Mucosa of descending colon (tissue), 3 donors: ENCODE results near the gene PHACTR2. TPM values are rescaled to one million over a fixed set of nuclear protein-coding genes. Genes with fewer than 3 reads are reported as not detected.

Experiments
- ATAC-seq: fragments of 200-7000 bp; cut with Tn5 transposase; one replicate; pipeline ENCODE4 v1.9.1; 2020; ENCODE audit warnings: mild to moderate bottlenecking, moderate library complexity
- DNase-seq, 3 donors: peaks; one replicate each; pipeline ENCODE4 v3.0.0-alpha.2; 2020
- H3K36me3 ChIP-seq: fragments of 200-600 bp; one replicate; pipeline ENCODE4 v1.8.0; 2021; ENCODE audit warnings: low read depth, mild to moderate bottlenecking
- H3K4me1 ChIP-seq: fragments of 200-600 bp; one replicate; pipeline ENCODE4 v1.8.0; 2021; ENCODE audit warnings: low read depth, mild to moderate bottlenecking
- H3K4me3 ChIP-seq: fragments of 200-600 bp; one replicate; pipeline ENCODE4 v1.8.0; 2021; ENCODE audit warnings: mild to moderate bottlenecking
- H3K9me3 ChIP-seq: fragments of 200-600 bp; one replicate; pipeline ENCODE4 v1.8.0; 2021; ENCODE audit warnings: mild to moderate bottlenecking
- intact Hi-C, 2 donors: fragments of 100-400 bp; cut with DNase I in 1 of 2; cut with micrococcal nuclease in 1 of 2; formaldehyde crosslinking; loops; one replicate each; pipeline versions ENCODE4 v1.11.0 to v1.11.1; 2022; cut with DNase I, micrococcal nuclease
- total RNA-seq, 3 donors: library from RNA; stranded (reverse); fragmentation: NEBNext Ultra II Directional in 2 of 3; extraction: Animal tissue kit (Norgen Biotek cat#: 25700) in 2 of 3; gene quantifications; one replicate each; pipeline versions ENCODE4 v1.2.1 to v1.2.4, GENCODE V29; 2021 to 2023
- TF ChIP-seq, protein P1 (sequence below): fragments of 200-600 bp; IDR thresholded peaks from one replicate; pipeline ENCODE4 v1.8.0; 2022; ENCODE audit warnings: antibody characterized with exemption, mild to moderate bottlenecking
- donor health status: DM: no; HTN: no; CAD: no; lungs with moderate emphysema.
- donor health status: DM: no; HTN: no; CAD: no.
- donor health status: DM: no; HTN: yes; CAD: no.

Gene PHACTR2
- total RNA-seq, 3 donors from 2014 or later, result 49.5 to 70.8 (median 53.4) TPM

DNA sequence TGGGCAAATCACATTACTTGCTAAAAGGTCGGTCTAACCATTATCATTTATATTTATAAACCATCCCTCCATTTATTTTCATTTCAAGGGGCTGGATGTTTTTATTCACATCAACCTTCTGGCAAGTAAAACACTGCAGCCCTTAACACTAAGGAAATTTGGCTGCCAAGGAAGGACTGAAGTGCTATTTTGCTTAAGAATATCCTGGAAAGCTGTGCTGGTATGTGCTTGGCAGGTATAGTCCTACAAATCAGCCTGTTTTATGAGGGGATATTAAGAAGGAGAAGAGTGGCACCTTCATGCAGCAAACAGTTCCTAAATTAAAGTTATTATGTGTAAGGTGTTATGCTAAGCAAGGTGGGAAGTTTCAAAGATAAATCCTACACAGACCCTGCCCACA lies 9.8 kb downstream of the PHACTR2 start:
- intact Hi-C loops, result no loop called here
- TF ChIP-seq, protein P1, sequence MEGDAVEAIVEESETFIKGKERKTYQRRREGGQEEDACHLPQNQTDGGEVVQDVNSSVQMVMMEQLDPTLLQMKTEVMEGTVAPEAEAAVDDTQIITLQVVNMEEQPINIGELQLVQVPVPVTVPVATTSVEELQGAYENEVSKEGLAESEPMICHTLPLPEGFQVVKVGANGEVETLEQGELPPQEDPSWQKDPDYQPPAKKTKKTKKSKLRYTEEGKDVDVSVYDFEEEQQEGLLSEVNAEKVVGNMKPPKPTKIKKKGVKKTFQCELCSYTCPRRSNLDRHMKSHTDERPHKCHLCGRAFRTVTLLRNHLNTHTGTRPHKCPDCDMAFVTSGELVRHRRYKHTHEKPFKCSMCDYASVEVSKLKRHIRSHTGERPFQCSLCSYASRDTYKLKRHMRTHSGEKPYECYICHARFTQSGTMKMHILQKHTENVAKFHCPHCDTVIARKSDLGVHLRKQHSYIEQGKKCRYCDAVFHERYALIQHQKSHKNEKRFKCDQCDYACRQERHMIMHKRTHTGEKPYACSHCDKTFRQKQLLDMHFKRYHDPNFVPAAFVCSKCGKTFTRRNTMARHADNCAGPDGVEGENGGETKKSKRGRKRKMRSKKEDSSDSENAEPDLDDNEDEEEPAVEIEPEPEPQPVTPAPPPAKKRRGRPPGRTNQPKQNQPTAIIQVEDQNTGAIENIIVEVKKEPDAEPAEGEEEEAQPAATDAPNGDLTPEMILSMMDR, result no peak
- no peaks in the 10 kb centered on the region for H3K36me3 ChIP-seq
- H3K4me1 ChIP-seq, result peaks cover 6% of the 10 kb centered on the region
- DNase-seq (no peak), ATAC-seq (no peak)
- no peak overlapping the region for H3K4me3 ChIP-seq
- peaks cover 8% of the 10 kb centered on the region for H3K9me3 ChIP-seq

DNA sequence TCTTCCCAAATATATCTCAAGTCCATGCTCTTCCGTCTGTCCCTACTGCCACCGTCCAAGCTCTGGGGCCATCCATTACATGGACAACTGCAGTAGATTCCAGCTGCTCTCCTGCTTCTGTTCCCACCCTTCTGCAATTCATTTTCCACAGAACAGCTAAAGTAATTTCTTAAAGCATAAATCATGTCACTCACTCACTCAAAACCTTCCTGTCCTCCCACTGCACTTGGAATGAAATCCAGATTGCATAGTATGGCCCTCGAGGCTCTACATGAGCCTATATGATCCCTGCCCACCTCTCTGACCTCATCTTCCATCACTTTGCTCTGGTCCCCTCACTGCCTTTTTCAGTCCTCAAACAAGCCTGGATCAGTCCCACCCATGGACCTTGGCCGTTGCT lies 10.9 kb downstream of the PHACTR2 start:
- H3K9me3 ChIP-seq, result no peaks in the 10 kb centered on the region
- H3K4me1 ChIP-seq, result peaks cover 6% of the 10 kb centered on the region
- intact Hi-C loops, result no loop called here
- no peaks in the 10 kb centered on the region for H3K36me3 ChIP-seq
- no peak for DNase-seq
- H3K4me3 ChIP-seq, result no peak overlapping the region
- ATAC-seq, result peak; percentile 21
- TF ChIP-seq, protein P1, result no peak

DNA sequence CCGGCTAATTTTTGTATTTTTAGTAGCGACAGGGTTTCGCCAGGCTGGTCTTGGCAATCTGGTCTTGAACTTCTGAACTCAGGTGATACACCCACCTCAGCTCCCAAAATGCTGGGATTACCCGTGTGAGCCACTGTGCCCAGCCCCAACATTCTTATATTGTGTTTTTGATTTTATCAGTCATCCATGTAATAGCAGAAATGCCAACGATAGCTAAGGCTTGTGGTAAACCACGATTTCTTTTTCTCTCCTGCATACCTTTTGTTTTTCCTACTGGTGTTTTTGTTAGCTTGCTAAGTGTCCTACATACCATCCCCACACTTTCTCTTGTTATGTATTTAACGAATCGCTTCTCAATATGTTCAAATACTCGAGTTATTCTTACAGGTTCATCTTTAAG lies 12.1 kb downstream of the PHACTR2 start:
- no peak overlapping the region for H3K4me3 ChIP-seq
- DNase-seq (no peak), ATAC-seq (no peak)
- H3K4me1 ChIP-seq, result peaks cover 6% of the 10 kb centered on the region
- H3K36me3 ChIP-seq, result no peaks in the 10 kb centered on the region
- intact Hi-C loops, result no loop called here
- TF ChIP-seq, protein P1, result no peak
- H3K9me3 ChIP-seq, result no peaks in the 10 kb centered on the region

DNA sequence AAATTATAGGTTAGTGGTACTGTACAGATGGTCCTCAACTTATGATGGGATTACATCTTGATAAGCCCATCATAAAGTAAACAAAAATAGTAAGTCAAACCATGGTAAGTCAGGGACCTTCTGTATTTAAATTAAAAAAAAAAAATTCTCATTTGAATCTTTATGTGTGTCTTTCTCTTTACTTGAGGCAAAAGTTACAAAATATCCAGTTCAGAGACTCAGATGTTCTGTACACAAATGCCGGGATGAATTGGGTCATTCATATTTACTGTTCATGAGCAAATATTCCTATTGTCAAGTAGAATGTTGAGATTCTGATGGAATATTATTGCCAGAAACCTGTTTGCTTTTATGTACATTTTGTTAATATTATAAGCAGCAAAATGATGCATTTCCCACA lies 13.4 kb downstream of the PHACTR2 start:
- no peak for ATAC-seq
- intact Hi-C loops, result no loop called here
- no peaks in the 10 kb centered on the region for H3K4me1 ChIP-seq

DNA sequence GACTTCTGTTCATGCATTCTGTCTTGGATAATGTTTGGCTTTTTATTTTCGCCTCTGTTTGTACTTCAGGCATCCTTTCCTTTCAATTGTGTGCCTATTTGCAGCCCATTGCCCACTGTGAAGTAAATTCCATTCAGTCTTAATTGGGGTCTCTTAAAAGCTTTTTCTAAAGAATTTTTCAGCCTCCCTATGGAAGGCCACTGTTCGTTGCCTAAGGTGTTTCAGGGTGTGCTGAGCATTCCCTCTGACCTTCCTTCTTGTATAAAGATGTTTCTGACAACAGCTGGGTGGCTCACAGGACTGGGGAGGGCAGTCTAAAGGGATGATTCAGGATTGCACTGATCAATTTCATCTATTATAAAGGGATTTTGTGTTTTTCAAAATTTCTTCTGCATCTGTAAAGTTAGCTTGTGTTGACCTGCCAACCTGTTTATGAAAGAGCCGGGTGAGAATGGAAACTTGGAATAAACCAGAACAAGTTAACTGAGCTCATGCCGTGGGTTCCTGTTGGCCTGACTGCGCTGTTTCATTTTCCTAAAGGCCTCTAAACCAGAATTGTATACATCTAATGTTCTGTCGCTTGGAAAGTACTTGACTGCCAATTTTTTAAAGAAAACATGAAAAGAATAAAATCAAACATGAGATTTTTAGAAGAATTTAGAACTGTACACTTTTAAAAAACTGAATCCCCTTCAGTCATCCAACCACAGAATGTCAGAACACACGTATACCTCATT lies 14.3 kb downstream of the PHACTR2 start:
- Histone ChIP-seq H3K4me3 (no peak overlapping the region), H3K4me1 (no peaks in the 10 kb centered on the region), H3K9me3 (no peaks in the 10 kb centered on the region), H3K36me3 (no peaks in the 10 kb centered on the region)
- intact Hi-C loops, result no loop called here
- ATAC-seq (no peak), DNase-seq (no peak)
- TF ChIP-seq, protein P1, result no peak

More for the DNA sequence above, 13.4 kb downstream of the PHACTR2 start:
- TF ChIP-seq, protein P1, result no peak
- Histone ChIP-seq H3K4me3 (no peak overlapping the region), H3K36me3 (no peaks in the 10 kb centered on the region), H3K9me3 (no peaks in the 10 kb centered on the region)
- DNase-seq, result no peak
